SHP77 treated with DMSO at 0.1 percent for 48 hours (cell line): ENCODE results near the gene CDH5.

Source experiments
- DNase-seq: peaks from one replicate; lab custom pipeline; 2025; lab: John Stamatoyannopoulos, UW

The CDH5 gene

GRCh38 chr16:66390346-66391108, 24.0 kb downstream of the CDH5 start:
- no peak for DNase-seq

- no peak for DNase-seq
Measured at GRCh38 chr16:66391726-66392670, 25.5 kb downstream of the CDH5 start.

- no peak for DNase-seq
Measured at GRCh38 chr16:66395806-66396555, 29.5 kb downstream of the CDH5 start.

GRCh38 chr16:66397736-66398433, 31.4 kb downstream of the CDH5 start:
- DNase-seq = no peak

GRCh38 chr16:66399031-66399430, 32.5 kb downstream of the CDH5 start:
- no peak for DNase-seq

GRCh38 chr16:66399930-66400329, 33.4 kb downstream of the CDH5 start:
- DNase-seq = no peak

- DNase-seq = no peak
Measured at GRCh38 chr16:66400503-66401380, 34.3 kb downstream of the CDH5 start.

GRCh38 chr16:66401610-66402009, 35.1 kb downstream of the CDH5 start:
- DNase-seq = no peak

- DNase-seq = no peak
Measured at GRCh38 chr16:66402166-66402565, 35.7 kb downstream of the CDH5 start.

- no peak for DNase-seq
Measured at GRCh38 chr16:66402591-66403230, 36.2 kb downstream of the CDH5 start.

GRCh38 chr16:66403531-66404145, 37.1 kb downstream of the CDH5 start:
- DNase-seq = no peak

- DNase-seq = no peak
Measured at GRCh38 chr16:66405057-66405783, 38.7 kb downstream of the CDH5 start.

GRCh38 chr16:66406534-66407221, 40.2 kb downstream of the CDH5 start:
- DNase-seq = peak; percentile 54

- DNase-seq = no peak
Measured at GRCh38 chr16:66408163-66409048, 41.9 kb downstream of the CDH5 start.

GRCh38 chr16:66409156-66409555, 42.7 kb downstream of the CDH5 start:
- no peak for DNase-seq

- DNase-seq = no peak
Measured at GRCh38 chr16:66412182-66412581, 45.7 kb downstream of the CDH5 start.

GRCh38 chr16:66414891-66415290, 48.4 kb downstream of the CDH5 start:
- no peak for DNase-seq
